Measurements from ENCODE around the gene DDX41.

The DDX41 gene

DNA sequence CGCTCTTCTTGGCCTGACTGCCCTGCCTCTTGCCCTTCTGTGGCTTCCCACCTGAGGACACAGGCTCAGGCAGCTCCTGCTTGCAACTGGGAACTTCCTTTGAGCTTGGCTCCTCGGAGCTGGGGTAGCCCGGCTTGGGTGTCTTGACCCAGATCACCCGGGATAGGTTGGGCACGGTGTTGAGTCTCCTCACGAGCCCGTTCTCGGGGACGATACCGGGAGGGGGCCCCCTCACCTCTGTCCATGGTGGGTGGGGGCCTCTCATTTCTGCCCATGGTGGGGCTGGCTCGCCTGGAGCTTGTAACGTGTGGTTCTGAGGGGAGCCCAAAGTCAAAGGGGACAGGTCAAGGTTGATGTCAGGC is 7.8 kb upstream of the DDX41 start:
- no peak overlapping the region for H3K4me3 ChIP-seq (ENCODE audit: low read depth, low read length)
- TF ChIP-seq, protein P1, sequence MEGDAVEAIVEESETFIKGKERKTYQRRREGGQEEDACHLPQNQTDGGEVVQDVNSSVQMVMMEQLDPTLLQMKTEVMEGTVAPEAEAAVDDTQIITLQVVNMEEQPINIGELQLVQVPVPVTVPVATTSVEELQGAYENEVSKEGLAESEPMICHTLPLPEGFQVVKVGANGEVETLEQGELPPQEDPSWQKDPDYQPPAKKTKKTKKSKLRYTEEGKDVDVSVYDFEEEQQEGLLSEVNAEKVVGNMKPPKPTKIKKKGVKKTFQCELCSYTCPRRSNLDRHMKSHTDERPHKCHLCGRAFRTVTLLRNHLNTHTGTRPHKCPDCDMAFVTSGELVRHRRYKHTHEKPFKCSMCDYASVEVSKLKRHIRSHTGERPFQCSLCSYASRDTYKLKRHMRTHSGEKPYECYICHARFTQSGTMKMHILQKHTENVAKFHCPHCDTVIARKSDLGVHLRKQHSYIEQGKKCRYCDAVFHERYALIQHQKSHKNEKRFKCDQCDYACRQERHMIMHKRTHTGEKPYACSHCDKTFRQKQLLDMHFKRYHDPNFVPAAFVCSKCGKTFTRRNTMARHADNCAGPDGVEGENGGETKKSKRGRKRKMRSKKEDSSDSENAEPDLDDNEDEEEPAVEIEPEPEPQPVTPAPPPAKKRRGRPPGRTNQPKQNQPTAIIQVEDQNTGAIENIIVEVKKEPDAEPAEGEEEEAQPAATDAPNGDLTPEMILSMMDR (conservative IDR thresholded peaks at IDR 0.05; ENCODE audit: low read depth, low read length): no peak
- no peak for DNase-seq (ENCODE audit: low read depth)

- DNase-seq (ENCODE audit: low read depth): no peak
- H3K4me3 ChIP-seq (ENCODE audit: low read depth, low read length): no peak overlapping the region
- TF ChIP-seq, protein P1 (conservative IDR thresholded peaks at IDR 0.05; ENCODE audit: low read depth, low read length): no peak
These were observed 7.2 kb upstream of the DDX41 start for GRCh38 chr5:177523711-177524538.

DNA sequence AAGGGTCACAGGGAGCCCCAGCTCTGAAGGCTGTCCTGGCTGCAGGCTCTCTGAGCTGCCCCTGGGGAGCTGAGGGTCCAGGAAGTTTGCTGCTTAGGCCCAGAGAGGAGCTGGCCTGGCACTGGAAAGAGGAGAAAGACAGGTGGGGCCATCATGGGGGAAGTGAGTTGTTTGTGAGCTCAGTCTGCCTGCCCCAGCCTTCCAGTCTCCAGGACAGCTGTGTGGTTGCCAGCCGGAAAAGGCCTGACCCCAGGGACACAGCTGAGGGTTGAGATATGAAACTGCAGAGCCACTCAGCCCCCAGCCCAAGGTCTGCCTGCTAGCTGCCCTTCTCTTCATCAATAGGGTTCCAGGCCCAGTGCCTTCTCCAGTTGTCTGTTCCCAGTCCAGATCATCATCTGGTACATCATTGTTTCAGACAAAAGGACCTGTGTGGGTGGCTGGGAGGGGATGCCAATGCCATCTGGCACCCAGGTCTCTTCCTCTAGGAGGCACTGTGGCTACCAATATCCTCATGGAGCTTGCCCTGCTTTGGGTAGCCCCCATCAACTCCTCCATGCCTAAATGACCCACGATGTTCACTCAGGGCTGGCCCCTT is 4.3 kb upstream of the DDX41 start:
- DNase-seq (ENCODE audit: low read depth): no peak
- no peak overlapping the region for H3K4me3 ChIP-seq (ENCODE audit: low read depth, low read length)
- TF ChIP-seq, protein P1 (conservative IDR thresholded peaks at IDR 0.05; ENCODE audit: low read depth, low read length): peak; percentile 32

GRCh38 chr5:177520271-177520670 is 3.5 kb upstream of the DDX41 start:
- TF ChIP-seq, protein P1 (conservative IDR thresholded peaks at IDR 0.05; ENCODE audit: low read depth, low read length): no peak
- DNase-seq (ENCODE audit: low read depth): no peak
- no peak overlapping the region for H3K4me3 ChIP-seq (ENCODE audit: low read depth, low read length)

- DNase-seq (ENCODE audit: low read depth): no peak
- TF ChIP-seq, protein P1 (conservative IDR thresholded peaks at IDR 0.05; ENCODE audit: low read depth, low read length): no peak
These were observed 2.9 kb upstream of the DDX41 start for GRCh38 chr5:177519463-177520235.

DNA sequence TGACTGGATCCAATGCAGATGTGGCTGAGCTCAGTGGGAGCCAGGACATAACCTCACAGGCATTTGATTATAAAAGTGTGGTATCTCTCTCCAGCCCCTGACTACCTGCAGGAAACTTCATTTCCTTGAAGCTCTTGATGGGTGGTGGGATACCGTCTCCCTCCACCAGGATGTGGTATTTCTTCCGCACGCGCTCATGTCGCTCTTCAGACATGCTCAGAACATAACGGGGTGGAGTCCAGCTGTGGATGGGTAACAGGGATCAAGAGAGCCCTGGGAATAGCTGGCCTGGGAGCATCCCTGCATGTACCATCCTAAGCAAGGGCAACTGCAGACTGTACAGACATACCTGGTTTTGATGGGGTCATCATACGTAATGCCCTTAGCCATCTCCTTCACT is 1.2 kb downstream of the DDX41 start:
- TF ChIP-seq, protein P1 (conservative IDR thresholded peaks at IDR 0.05; ENCODE audit: low read depth, low read length): no peak

More at GRCh38 chr5:177519463-177520235, 2.9 kb upstream of the DDX41 start:
- no peak overlapping the region for H3K4me3 ChIP-seq (ENCODE audit: low read depth, low read length)

More for the DNA sequence above, 1.2 kb downstream of the DDX41 start:
- no peak overlapping the region for H3K4me3 ChIP-seq (ENCODE audit: low read depth, low read length)
- no peak for DNase-seq (ENCODE audit: low read depth)

All from choroid plexus epithelial cell (primary cell).